Fibroblast of lung (primary cell): ENCODE measurements around the gene AGRP. TPM values are rescaled to one million over a fixed set of nuclear protein-coding genes. Genes with fewer than 3 reads are reported as not detected.

ENCODE experiments used
- DNase-seq, 2 donors: peaks; one replicate each; pipeline versions ENCODE4 v3.0.0 to v3.0.0-alpha.2; 2010; ENCODE audit warnings: low read depth in 2 of 2
- H2AFZ ChIP-seq: 2 replicates; pipeline ENCODE4 v1.5.1; 2012; ENCODE audit warnings: low read length, control low read depth, inconsistent platforms
- H3K27ac ChIP-seq: 2 replicates; pipeline ENCODE4 v1.5.1; 2011; ENCODE audit warnings: low read length, control low read depth; ENCODE audit not compliant: insufficient read depth
- H3K27me3 ChIP-seq: 2 replicates; pipeline ENCODE4 v1.5.1; 2011; ENCODE audit warnings: mild to moderate bottlenecking, low read length; ENCODE audit not compliant: control insufficient read depth, insufficient read depth
- H3K36me3 ChIP-seq: 2 replicates; pipeline ENCODE4 v1.5.1; 2011; ENCODE audit warnings: low read length; ENCODE audit not compliant: control insufficient read depth, insufficient read depth
- H3K4me1 ChIP-seq: 2 replicates; pipeline ENCODE4 v1.5.1; 2011; ENCODE audit warnings: low read length; ENCODE audit not compliant: control insufficient read depth, insufficient read depth; ENCODE audit errors: extremely low read depth
- H3K4me2 ChIP-seq: 2 replicates; pipeline ENCODE4 v1.5.1; 2011; ENCODE audit warnings: low read length, control low read depth; ENCODE audit not compliant: insufficient read depth; ENCODE audit errors: extremely low read depth
- H3K4me3 ChIP-seq, 4 experiments: fragments of 200-600 bp in 1 of 4; sonication (generic) in 1 of 4; replicated peaks in 1 of 4; 2 replicates each; pipeline ENCODE4 v1.5.1; 2011 to 2016; ENCODE audit warnings: low read length in 4 of 4, low read depth in 3 of 4, mild to moderate bottlenecking in 3 of 4, control low read depth in 2 of 4, inconsistent platforms in 1 of 4, mixed read lengths in 1 of 4; ENCODE audit not compliant: insufficient read depth in 1 of 4; ENCODE audit errors: control extremely low read depth in 1 of 4
- H3K79me2 ChIP-seq: 2 replicates; pipeline ENCODE4 v1.5.1; 2012; ENCODE audit warnings: mild to moderate bottlenecking, low read length, inconsistent platforms; ENCODE audit not compliant: control insufficient read depth, insufficient read depth
- H3K9ac ChIP-seq: 2 replicates; pipeline ENCODE4 v1.5.1; 2011; ENCODE audit warnings: mild to moderate bottlenecking, low read length, control low read depth; ENCODE audit not compliant: insufficient read depth
- H3K9me3 ChIP-seq: 2 replicates; pipeline ENCODE4 v1.5.1; 2012; ENCODE audit warnings: low read depth, low read length; ENCODE audit not compliant: control insufficient read depth, insufficient read depth
- H4K20me1 ChIP-seq: 2 replicates; pipeline ENCODE4 v1.5.1; 2011; ENCODE audit warnings: low read length; ENCODE audit not compliant: control insufficient read depth, insufficient read depth; ENCODE audit errors: extremely low read depth
- EZH2 ChIP-seq: IDR thresholded peaks from 2 replicates; pipeline ENCODE4 v1.5.1; 2012; ENCODE audit warnings: low read length, control low read depth, mild to moderate bottlenecking; ENCODE audit errors: missing control alignments
- polyA plus RNA-seq, 2 donors: library from polyadenylated mRNA; depleted of rRNA in 1 of 2; stranded (reverse) in 1 of 2; unstranded in 1 of 2; fragments of >200 nt; gene quantifications; 2 replicates each; pipeline ENCODE4 v1.2.1, GENCODE V29; 2011 to 2012; ENCODE audit warnings: missing spikeins in 1 of 2
- total RNA-seq: library from RNA; depleted of rRNA; stranded (reverse); fragments of >200 nt; gene quantifications from 2 replicates; pipeline ENCODE4 v1.2.1, GENCODE V29; 2014
- TF ChIP-seq, protein P1 (sequence below), 2 donors: IDR thresholded peaks in 1 of 2; conservative IDR thresholded peaks in 1 of 2; 1 replicate in 1 of 2; 2 replicates in 1 of 2; pipeline ENCODE4 v1.5.1; 2011 to 2012; ENCODE audit warnings: low read length in 2 of 2, control low read depth in 1 of 2, inconsistent platforms in 1 of 2, low read depth in 1 of 2, mild to moderate bottlenecking in 1 of 2

Gene AGRP
- total and polyA plus RNA-seq, 2 donors (not counting 1 experiment from before 2014, with no cell fraction given), result not detected

DNA sequence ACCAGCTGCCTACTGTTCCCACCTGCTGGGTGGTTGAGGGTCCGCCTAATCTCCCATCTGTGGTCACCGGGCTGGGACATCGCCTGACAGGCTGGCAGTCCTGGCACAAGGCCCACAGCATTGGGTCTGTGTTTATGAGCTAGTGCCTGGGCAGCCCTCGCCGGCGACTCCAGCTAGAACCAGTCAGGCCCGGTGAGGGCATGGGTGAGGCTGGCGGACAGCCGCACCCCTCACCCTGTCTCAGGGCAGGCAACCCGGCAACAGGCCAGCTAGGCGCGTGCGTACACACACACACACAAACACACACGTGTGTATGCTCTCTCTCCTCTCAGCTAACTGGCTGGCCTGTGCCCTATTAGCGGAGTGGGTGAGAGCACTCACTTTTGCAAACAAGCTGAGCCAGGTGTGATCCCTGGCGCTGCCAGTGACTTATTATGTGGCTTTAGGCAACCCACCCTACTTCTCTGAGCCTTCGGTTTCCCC lies 42.0 kb downstream of the AGRP start:
- no peaks in the 10 kb centered on the region for H3K79me2 ChIP-seq
- H2AFZ ChIP-seq, result no peak overlapping the region
- H4K20me1 ChIP-seq, result no peaks in the 10 kb centered on the region
- H3K9me3 ChIP-seq, result no peaks in the 10 kb centered on the region
- TF ChIP-seq, protein P1, sequence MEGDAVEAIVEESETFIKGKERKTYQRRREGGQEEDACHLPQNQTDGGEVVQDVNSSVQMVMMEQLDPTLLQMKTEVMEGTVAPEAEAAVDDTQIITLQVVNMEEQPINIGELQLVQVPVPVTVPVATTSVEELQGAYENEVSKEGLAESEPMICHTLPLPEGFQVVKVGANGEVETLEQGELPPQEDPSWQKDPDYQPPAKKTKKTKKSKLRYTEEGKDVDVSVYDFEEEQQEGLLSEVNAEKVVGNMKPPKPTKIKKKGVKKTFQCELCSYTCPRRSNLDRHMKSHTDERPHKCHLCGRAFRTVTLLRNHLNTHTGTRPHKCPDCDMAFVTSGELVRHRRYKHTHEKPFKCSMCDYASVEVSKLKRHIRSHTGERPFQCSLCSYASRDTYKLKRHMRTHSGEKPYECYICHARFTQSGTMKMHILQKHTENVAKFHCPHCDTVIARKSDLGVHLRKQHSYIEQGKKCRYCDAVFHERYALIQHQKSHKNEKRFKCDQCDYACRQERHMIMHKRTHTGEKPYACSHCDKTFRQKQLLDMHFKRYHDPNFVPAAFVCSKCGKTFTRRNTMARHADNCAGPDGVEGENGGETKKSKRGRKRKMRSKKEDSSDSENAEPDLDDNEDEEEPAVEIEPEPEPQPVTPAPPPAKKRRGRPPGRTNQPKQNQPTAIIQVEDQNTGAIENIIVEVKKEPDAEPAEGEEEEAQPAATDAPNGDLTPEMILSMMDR (conservative IDR thresholded peaks at IDR 0.05 in 1 of 2, IDR thresholded peaks at IDR 0.05 in 1 of 2; ENCODE audit: low read depth in 1 of 2, low read length in 2 of 2), result no peak
- TF ChIP-seq EZH2, result no peak
- peaks cover 14% of the 10 kb centered on the region for H3K36me3 ChIP-seq
- no peaks in the 10 kb centered on the region for H3K27me3 ChIP-seq
- no peak for DNase-seq
- no peak overlapping the region for H3K27ac ChIP-seq
- H3K4me3 ChIP-seq, result no peak overlapping the region
- H3K4me1 ChIP-seq, result peaks cover 16% of the 10 kb centered on the region
- H3K9ac ChIP-seq, result no peak overlapping the region
- H3K4me2 ChIP-seq, result no peak overlapping the region

DNA sequence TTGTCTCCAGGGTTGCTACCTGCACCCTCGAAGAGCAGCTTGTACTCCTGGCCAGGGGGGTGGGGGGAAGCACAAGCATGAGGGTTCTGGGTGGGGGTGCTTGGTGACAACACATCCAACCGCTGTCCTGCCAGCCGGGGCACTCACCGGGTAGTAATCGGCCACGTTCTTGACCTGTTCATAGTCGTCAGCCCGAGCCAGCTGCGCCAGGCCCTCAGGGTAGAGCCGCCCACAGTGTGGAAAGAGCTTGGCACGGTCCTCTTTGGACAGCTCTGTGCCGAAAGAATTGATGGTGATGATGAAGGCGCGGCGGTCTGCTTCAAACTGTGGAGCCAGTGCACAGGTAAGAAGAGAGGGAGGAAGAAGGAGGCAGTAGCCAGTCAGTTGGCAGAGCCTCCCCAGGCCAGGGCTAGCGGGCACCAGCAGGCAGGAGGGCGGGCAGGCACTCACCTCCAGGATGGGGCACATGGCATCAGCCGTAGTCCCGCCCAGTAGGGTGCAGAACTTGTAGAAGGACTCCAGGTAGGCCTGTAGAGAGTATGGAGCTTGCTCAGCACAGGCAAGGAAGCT lies 44.4 kb downstream of the AGRP start:
- H3K27ac ChIP-seq, result no peak overlapping the region

DNA sequence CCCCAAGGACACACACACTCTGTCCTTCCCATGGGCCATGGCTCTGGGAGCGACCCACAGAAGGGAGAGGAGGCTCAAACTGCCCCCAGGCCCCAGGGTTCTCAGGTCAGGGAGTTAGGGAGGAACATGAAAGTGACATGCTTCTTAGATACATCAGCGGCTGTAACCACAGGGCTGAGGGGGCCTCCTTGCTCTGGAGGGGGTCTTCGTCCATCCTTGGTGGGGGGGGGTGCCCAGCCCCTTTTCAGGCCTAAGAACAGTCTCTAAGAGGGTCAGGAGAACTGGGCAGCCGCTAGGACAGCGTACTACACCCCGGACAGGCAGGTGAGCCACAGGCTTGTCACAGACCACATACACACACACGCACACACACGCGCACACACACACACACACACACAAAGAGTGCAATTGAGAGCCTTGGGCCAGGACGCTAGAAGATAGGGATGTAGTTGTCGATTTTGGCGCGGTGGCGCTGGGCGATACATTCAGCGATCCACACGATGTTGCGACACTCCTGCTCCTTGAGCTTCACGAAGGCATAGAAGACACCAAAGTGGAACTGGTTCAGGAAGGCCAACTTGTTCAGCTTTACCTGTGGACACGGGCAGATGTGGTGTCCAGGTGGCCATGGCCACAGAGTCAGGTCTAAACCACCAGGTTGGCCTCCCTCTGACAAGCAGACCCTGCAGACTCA lies 45.1 kb downstream of the AGRP start:
- H3K79me2 ChIP-seq, result no peaks in the 10 kb centered on the region
- no peak for TF ChIP-seq EZH2
- TF ChIP-seq, protein P1 (conservative IDR thresholded peaks at IDR 0.05 in 1 of 2, IDR thresholded peaks at IDR 0.05 in 1 of 2; ENCODE audit: low read depth in 1 of 2, low read length in 2 of 2), result no peak
- H3K9ac ChIP-seq, result no peak overlapping the region
- no peak overlapping the region for H3K4me2 ChIP-seq
- DNase-seq, result no peak
- no peak overlapping the region for H3K4me3 ChIP-seq
- peaks cover 11% of the 10 kb centered on the region for H3K36me3 ChIP-seq
- H3K4me1 ChIP-seq, result peaks cover 2% of the 10 kb centered on the region
- no peaks in the 10 kb centered on the region for H4K20me1 ChIP-seq
- no peaks in the 10 kb centered on the region for H3K27me3 ChIP-seq
- no peak overlapping the region for H2AFZ ChIP-seq
- H3K27ac ChIP-seq, result no peak overlapping the region
- no peaks in the 10 kb centered on the region for H3K9me3 ChIP-seq

More for the DNA sequence above, 44.4 kb downstream of the AGRP start:
- H3K4me2 ChIP-seq, result no peak overlapping the region
- no peak overlapping the region for H3K4me3 ChIP-seq
- no peak for TF ChIP-seq EZH2
- TF ChIP-seq, protein P1 (conservative IDR thresholded peaks at IDR 0.05 in 1 of 2, IDR thresholded peaks at IDR 0.05 in 1 of 2; ENCODE audit: low read depth in 1 of 2, low read length in 2 of 2), result no peak
- H3K9me3 ChIP-seq, result no peaks in the 10 kb centered on the region
- no peak overlapping the region for H2AFZ ChIP-seq
- H3K36me3 ChIP-seq, result peaks cover 11% of the 10 kb centered on the region
- no peaks in the 10 kb centered on the region for H3K27me3 ChIP-seq
- H3K9ac ChIP-seq, result no peak overlapping the region
- peaks cover 5% of the 10 kb centered on the region for H3K4me1 ChIP-seq
- H4K20me1 ChIP-seq, result no peaks in the 10 kb centered on the region
- DNase-seq, result no peak
- H3K79me2 ChIP-seq, result no peaks in the 10 kb centered on the region
